ENCODE data around the gene CNIH3. TPM values are rescaled to one million over a fixed set of nuclear protein-coding genes. Genes with fewer than 3 reads are reported as not detected.

Gene CNIH3
- total and polyA plus RNA-seq, 8 donors, result 2.0 to 10.5 (median 3.6) TPM

GRCh38 chr1:224594851-224595250, 21.3 kb upstream of the CNIH3 start:
- no peak for DNase-seq
- Histone ChIP-seq H3K27me3 (no peaks in the 10 kb centered on the region), H3K27ac (no peak overlapping the region), H3K4me3 (no peak overlapping the region), H3K36me3 (no peaks in the 10 kb centered on the region), H3K4me1 (no peaks in the 10 kb centered on the region), H3K9me3 (no peaks in the 10 kb centered on the region)
- no peak for TF ChIP-seq CTCF (IDR thresholded peaks at IDR 0.05)
- intact Hi-C loops (cut with DNase I), result no loop called here
- no peak for FAIRE-seq
- no peak for ATAC-seq

- WGBS, 2 donors, result 92 to 96% methylated on average over 11 of the region's 11 CpGs
- no peak for FAIRE-seq
These were observed 10.5 kb upstream of the CNIH3 start for GRCh38 chr1:224605482-224606181.

GRCh38 chr1:224607188-224608148, 8.6 kb upstream of the CNIH3 start:
- WGBS, 2 donors, result 52 to 57% methylated on average over 5 of the region's 5 CpGs
- H3K27me3 ChIP-seq, result no peaks in the 10 kb centered on the region
- no peak overlapping the region for H3K27ac ChIP-seq
- ATAC-seq (no peak), DNase-seq (no peak), FAIRE-seq (no peak)
- H3K4me3 ChIP-seq, result no peak overlapping the region
- H3K36me3 ChIP-seq, result no peaks in the 10 kb centered on the region
- intact Hi-C loops (cut with DNase I), result no loop called here
- no peaks in the 10 kb centered on the region for H3K4me1 ChIP-seq
- no peak for TF ChIP-seq CTCF (IDR thresholded peaks at IDR 0.05)
- no peaks in the 10 kb centered on the region for H3K9me3 ChIP-seq

More at GRCh38 chr1:224605482-224606181, 10.5 kb upstream of the CNIH3 start:
- intact Hi-C loops (cut with DNase I), result no loop called here
- Histone ChIP-seq H3K27me3 (no peaks in the 10 kb centered on the region), H3K36me3 (no peaks in the 10 kb centered on the region), H3K4me1 (no peaks in the 10 kb centered on the region), H3K4me3 (no peak overlapping the region), H3K27ac (no peak overlapping the region), H3K9me3 (no peaks in the 10 kb centered on the region)
- TF ChIP-seq CTCF (IDR thresholded peaks at IDR 0.05), result no peak
- DNase-seq (no peak), ATAC-seq (no peak)

- Histone ChIP-seq H3K9me3 (no peaks in the 10 kb centered on the region), H3K27me3 (no peaks in the 10 kb centered on the region), H3K4me1 (no peaks in the 10 kb centered on the region), H3K27ac (no peak overlapping the region), H3K36me3 (no peaks in the 10 kb centered on the region), H3K4me3 (no peak overlapping the region)
- TF ChIP-seq CTCF (IDR thresholded peaks at IDR 0.05), result no peak
- DNase-seq, result no peak
- ATAC-seq, result no peak
- intact Hi-C loops (cut with DNase I), result no loop called here
- WGBS, 2 donors, result 72 to 74% methylated on average over 1 of the region's 1 CpG
- FAIRE-seq, result no peak
These were observed 6.8 kb upstream of the CNIH3 start for GRCh38 chr1:224609333-224609732.
